LNCaP clone FGC (cell line): ENCODE results near the gene RILPL1.
"Not testable (repeated sequence)": the region's sequence is repeated elsewhere in the genome, so short reads cannot be mapped to it uniquely, and the experiment has no call there.

ENCODE experiments used
- DNase-seq: peaks from one replicate; pipeline ENCODE4 v3.0.0-alpha.2; 2011; ENCODE audit warnings: low read depth
- H3K4me3 ChIP-seq: 2 replicates; pipeline ENCODE4 v1.5.1; 2011; ENCODE audit warnings: mild to moderate bottlenecking, low read depth, low read length, control low read depth
- CTCF ChIP-seq: IDR thresholded peaks from 2 replicates; pipeline ENCODE4 v1.5.1; 2012; ENCODE audit warnings: mild to moderate bottlenecking; ENCODE audit not compliant: control insufficient read depth, insufficient read depth; ENCODE audit errors: extremely low read depth

RILPL1 gene

GRCh38 chr12:123457980-123458779, 75.3 kb downstream of the RILPL1 start, which contains the start of gene SNRNP35:
SNRNP35 (plus strand) TSS chr12:123458139; CDS start chr12:123465541, 7,402 bp downstream.
- peak within 1 kb of the TSS; percentile 96 for H3K4me3 ChIP-seq
- DNase-seq, result peak; percentile 56
- no peak for TF ChIP-seq CTCF

- DNase-seq, result no peak
- no peak overlapping the region for H3K4me3 ChIP-seq
- no peak for TF ChIP-seq CTCF
Measured at GRCh38 chr12:123453165-123453564, 80.4 kb downstream of the RILPL1 start.

- not testable (repeated sequence) for H3K4me3 ChIP-seq, DNase-seq
Measured at GRCh38 chr12:123452276-123452550, 81.3 kb downstream of the RILPL1 start.

DNA sequence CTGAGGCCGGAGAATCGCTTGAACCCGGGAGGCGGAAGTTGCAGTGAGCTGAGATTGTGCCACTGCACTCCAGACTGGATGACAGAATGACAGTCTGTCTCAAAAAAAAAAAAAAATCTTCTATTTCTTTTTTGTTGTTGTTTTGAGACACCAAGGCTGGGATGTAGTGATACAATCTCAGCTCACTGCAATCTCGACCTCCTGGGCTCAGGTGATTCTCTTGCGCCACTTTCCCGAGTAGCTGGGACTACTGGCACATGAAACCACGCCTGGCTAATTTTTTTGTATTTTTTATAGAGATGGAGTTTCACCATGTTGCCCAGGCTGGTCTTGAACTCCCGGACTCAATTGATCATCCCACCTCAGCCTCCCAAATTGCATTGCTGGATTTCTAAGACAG, 82.9 kb downstream of the RILPL1 start:
- no peak overlapping the region for H3K4me3 ChIP-seq
- TF ChIP-seq CTCF, result no peak
- no peak for DNase-seq

GRCh38 chr12:123449856-123450255, 83.7 kb downstream of the RILPL1 start:
- DNase-seq, result no peak
- H3K4me3 ChIP-seq, result no peak overlapping the region
- no peak for TF ChIP-seq CTCF

GRCh38 chr12:123449249-123449733, 84.2 kb downstream of the RILPL1 start:
- DNase-seq, result no peak
- no peak for TF ChIP-seq CTCF
- H3K4me3 ChIP-seq, result no peak overlapping the region

DNA sequence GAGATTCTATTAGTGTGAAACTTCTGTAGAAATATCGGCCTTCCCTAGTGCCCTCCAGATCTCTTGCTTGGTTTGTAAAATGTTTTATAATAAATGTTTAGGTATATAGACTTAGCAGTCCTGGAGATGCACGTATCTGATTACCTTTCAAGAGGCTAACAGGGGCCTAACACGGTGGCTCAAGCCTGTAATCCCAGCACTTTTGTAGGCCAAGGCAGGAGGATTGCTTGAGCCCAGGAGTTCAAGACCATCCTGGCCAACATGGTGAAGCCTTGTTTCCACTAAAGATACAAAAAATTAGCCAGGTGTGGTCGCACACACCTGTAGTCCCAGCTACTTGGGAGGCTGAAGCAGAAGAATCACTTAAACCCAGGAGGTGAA, 87.2 kb downstream of the RILPL1 start:
- H3K4me3 ChIP-seq, result no peak overlapping the region; the same call in 1 of the 2 replicates
- DNase-seq, result peak; percentile 26
- no peak for TF ChIP-seq CTCF
